PC-9 (cell line): ENCODE results near the gene HDAC10. TPM values are rescaled to one million over a fixed set of nuclear protein-coding genes. Genes with fewer than 3 reads are reported as not detected.

Experiments
- BruUV-seq: library from RNA; stranded (reverse); fragments of 400-500 nt; replicated peaks from 2 replicates; lab custom pipeline; 2021; lab: Mats Ljungman, UMichigan
- CTCF ChIA-PET: fragments of 300-600 bp; sonication (Branson Sonifier 250); formaldehyde crosslinking; loops from one replicate; lab custom pipeline; 2022; ENCODE audit warnings: antibody characterized with exemption; lab: Charles Lee
- POLR2A ChIA-PET: fragments of 300-600 bp; sonication (Branson Sonifier 250); formaldehyde crosslinking; loops from one replicate; lab custom pipeline; 2022; ENCODE audit warnings: antibody characterized with exemption; ENCODE audit not compliant: unreplicated experiment; lab: Charles Lee
- DNase-seq, 2 experiments: peaks; one replicate each; pipeline versions ENCODE4 v3.0.0 to v3.0.0-alpha.2; 2015 to 2022; ENCODE audit warnings: mixed read lengths in 1 of 2
- H2AFZ ChIP-seq: fragments of 200-600 bp; sonication (generic); 2 replicates; pipeline ENCODE4 v1.8.1; 2017; ENCODE audit warnings: antibody characterized with exemption
- H3F3A ChIP-seq: fragments of 200-600 bp; sonication (generic); 2 replicates; pipeline ENCODE4 v1.8.1; 2017; ENCODE audit warnings: antibody characterized with exemption, mild to moderate bottlenecking, low read depth; ENCODE audit not compliant: insufficient read depth
- H3K27ac ChIP-seq: fragments of 200-600 bp; sonication (generic); 2 replicates; pipeline ENCODE4 v1.6.1; 2016; ENCODE audit warnings: mixed run types
- H3K27me3 ChIP-seq: fragments of 200-600 bp; sonication (generic); 2 replicates; pipeline ENCODE4 v1.6.1; 2016; ENCODE audit warnings: low read depth, mixed run types; ENCODE audit not compliant: insufficient read depth
- H3K36me3 ChIP-seq: fragments of 200-600 bp; sonication (generic); 2 replicates; pipeline ENCODE4 v1.6.1; 2016; ENCODE audit warnings: low read depth, mixed run types
- H3K4me1 ChIP-seq: fragments of 200-600 bp; sonication (generic); replicated peaks from 2 replicates; pipeline ENCODE4 v1.6.1; 2016; ENCODE audit warnings: mixed run types; ENCODE audit not compliant: insufficient read depth
- H3K4me2 ChIP-seq: fragments of 200-600 bp; sonication (generic); 2 replicates; pipeline ENCODE4 v1.6.1; 2017; ENCODE audit warnings: mixed run types
- H3K4me3 ChIP-seq: fragments of 200-600 bp; sonication (generic); 2 replicates; pipeline ENCODE4 v1.6.1; 2016; ENCODE audit warnings: mixed run types
- H3K79me2 ChIP-seq: fragments of 200-600 bp; sonication (generic); 2 replicates; pipeline ENCODE4 v1.6.1; 2017; ENCODE audit warnings: low read depth, mixed run types
- H3K9me2 ChIP-seq: fragments of 200-600 bp; sonication (generic); 2 replicates; pipeline ENCODE4 v1.8.1; 2017; ENCODE audit warnings: mild to moderate bottlenecking; ENCODE audit not compliant: insufficient read depth
- H3K9me3 ChIP-seq: fragments of 200-600 bp; sonication (generic); 2 replicates; pipeline ENCODE4 v1.8.1; 2016; ENCODE audit warnings: low read depth; ENCODE audit not compliant: insufficient read depth
- H4K20me1 ChIP-seq: fragments of 200-600 bp; sonication (generic); 2 replicates; pipeline ENCODE4 v1.8.1; 2017; ENCODE audit not compliant: insufficient read depth
- CTCF ChIP-seq: fragments of 200-600 bp; sonication (generic); conservative IDR thresholded peaks from 2 replicates; pipeline ENCODE4 v1.6.1; 2017; ENCODE audit warnings: mixed run types, antibody characterized with exemption, mild to moderate bottlenecking, moderate library complexity
- EZH2 ChIP-seq: fragments of 200-600 bp; sonication (generic); IDR thresholded peaks from 2 replicates; pipeline ENCODE4 v1.8.0; 2017; ENCODE audit warnings: antibody characterized with exemption, low read depth
- intact Hi-C: fragments of 100-400 bp; cut with micrococcal nuclease; formaldehyde crosslinking; loops from one replicate; pipeline ENCODE4 v1.10.0; 2022; ENCODE audit not compliant: unreplicated experiment
- total RNA-seq: library from RNA; stranded (reverse); gene quantifications from 2 replicates; pipeline ENCODE4 v1.2.3, GENCODE V29; 2021

The HDAC10 gene
- total RNA-seq, 1 experiment from 2014 or later, result 80.5 TPM

GRCh38 chr22:50245214-50246072, 5.6 kb downstream of the HDAC10 start:
- no peaks in the 10 kb centered on the region for H3K27me3 ChIP-seq
- no TSS peak for BruUV-seq
- H3K9me2 ChIP-seq, result no peaks in the 10 kb centered on the region
- POLR2A ChIA-PET, result interaction anchor here (0.6 kb wide), 1 partner anchor 17 kb away, joined by 3 read pairs; no protein-coding TSS in a partner anchor
- 0 out of 2 replicates have a peak, but pooled peaks cover 18% of the 10 kb centered on the region for H3K36me3 ChIP-seq
- no peak for TF ChIP-seq CTCF
- TF ChIP-seq EZH2, result no peak
- H3K9me3 ChIP-seq, result no peaks in the 10 kb centered on the region
- H3K79me2 ChIP-seq, result peaks cover 82% of the 10 kb centered on the region
- peak overlapping the region; percentile 86 for H3K4me3 ChIP-seq
- H3F3A ChIP-seq, result peaks cover 48% of the 10 kb centered on the region
- H3K4me2 ChIP-seq, result peak overlapping the region; percentile 93
- peaks cover 65% of the 10 kb centered on the region for H4K20me1 ChIP-seq
- peaks cover 45% of the 10 kb centered on the region for H3K4me1 ChIP-seq
- peak overlapping the region; percentile 97 for H2AFZ ChIP-seq
- H3K27ac ChIP-seq, result peak overlapping the region; percentile 69
- CTCF ChIA-PET, result interaction anchor here (0.6 kb wide), 2 partner anchors 48 to 248 kb away, joined by 4 to 8 read pairs; no protein-coding TSS in a partner anchor
- peak; percentile 58 for DNase-seq
- intact Hi-C loops, result loop anchor here (2.0 kb wide), 1 partner anchor 81 kb away; the partner anchor contains the start of gene DENND6B

- 0 out of 2 replicates have a peak, but pooled peaks cover 18% of the 10 kb centered on the region for H3K36me3 ChIP-seq
- no peaks in the 10 kb centered on the region for H3K27me3 ChIP-seq
- TF ChIP-seq CTCF (peak; percentile 27; the same call in 1 of the 2 replicates), EZH2 (no peak)
- peak within 1 kb of the TSS; percentile 69 for H3K27ac ChIP-seq
- no peaks in the 10 kb centered on the region for H3K9me2 ChIP-seq
- intact Hi-C loops, result loop anchor here (2.0 kb wide), 1 partner anchor 82 kb away; the partner anchor contains the start of gene DENND6B
- peaks cover 48% of the 10 kb centered on the region for H3F3A ChIP-seq
- H3K9me3 ChIP-seq, result no peaks in the 10 kb centered on the region
- peak within 1 kb of the TSS; percentile 97 for H2AFZ ChIP-seq
- CTCF ChIA-PET, result no interaction called here
- peak within 1 kb of the TSS; percentile 86 for H3K4me3 ChIP-seq
- H3K79me2 ChIP-seq, result peaks cover 83% of the 10 kb centered on the region
- H3K4me1 ChIP-seq, result peaks cover 37% of the 10 kb centered on the region
- peak within 1 kb of the TSS; percentile 93 for H3K4me2 ChIP-seq
- no TSS peak for BruUV-seq
- peak; percentile 91 to 93 for DNase-seq
- POLR2A ChIA-PET, result interaction anchor here (0.7 kb wide), 1 partner anchor 253 kb away, joined by 4 read pairs; no protein-coding TSS in a partner anchor
- peaks cover 73% of the 10 kb centered on the region for H4K20me1 ChIP-seq
Observed at GRCh38 chr22:50244420-50245213, 6.4 kb downstream of the HDAC10 start, which contains the start of gene TUBGCP6. Gene TUBGCP6 (minus strand): TSS chr22:50245023. CDS start chr22:50244459, 564 bp downstream.
